ENCODE data around the gene EZR. TPM values are rescaled to one million over a fixed set of nuclear protein-coding genes. Genes with fewer than 3 reads are reported as not detected.

The EZR gene
- total and polyA plus RNA-seq, 2 of the 13 experiments (the other 11 are each of a cell fraction or from before 2014, with no cell fraction given) = 34.7 to 60.3 TPM

- TF ChIP-seq AHDC1 (CRISPR knock-in tag; IDR thresholded peaks at IDR 0.05; ENCODE audit: borderline replicate concordance) (no peak), DNMT3B (CRISPR knock-in tag; conservative IDR thresholded peaks at IDR 0.05) (no peak), RXRA (CRISPR knock-in tag; IDR thresholded peaks at IDR 0.05) (no peak), LRRFIP1 (CRISPR knock-in tag; conservative IDR thresholded peaks at IDR 0.05) (no peak), SRSF4 (IDR thresholded peaks at IDR 0.05; ENCODE audit: low read depth, low read length, poor library complexity, severe bottlenecking) (no peak), SOX5 (CRISPR knock-in tag; IDR thresholded peaks at IDR 0.05; ENCODE audit: borderline replicate concordance) (no peak), ZNF672 (CRISPR knock-in tag; IDR thresholded peaks at IDR 0.05) (no peak)
Measured at GRCh38 chr6:158847012-158847529, 27.9 kb upstream of the EZR start (continued).
